Stomach smooth muscle (tissue), 2 donors: ENCODE data around the gene SERPINB10.

Experiments used
- H3K27ac ChIP-seq: one replicate; pipeline ENCODE4 v1.7.0; 2013; ENCODE audit warnings: mild to moderate bottlenecking, low read length, inconsistent platforms
- H3K27me3 ChIP-seq, 2 donors: one replicate each; pipeline ENCODE4 v1.7.0; 2013; ENCODE audit warnings: low read length in 2 of 2; ENCODE audit not compliant: insufficient read depth in 2 of 2, control insufficient read depth in 1 of 2
- H3K36me3 ChIP-seq, 2 donors: one replicate each; pipeline ENCODE4 v1.7.0; 2013; ENCODE audit warnings: low read length in 2 of 2; ENCODE audit not compliant: control insufficient read depth in 2 of 2, insufficient read depth in 2 of 2
- H3K4me1 ChIP-seq: one replicate; pipeline ENCODE4 v1.7.0; 2013; ENCODE audit warnings: low read length; ENCODE audit not compliant: control insufficient read depth, insufficient read depth
- H3K4me3 ChIP-seq, 2 donors: one replicate each; pipeline ENCODE4 v1.7.0; 2013; ENCODE audit warnings: low read length in 2 of 2
- H3K9ac ChIP-seq, 2 donors: one replicate each; pipeline ENCODE4 v1.7.0; 2013; ENCODE audit warnings: low read length in 2 of 2, mild to moderate bottlenecking in 1 of 2
- H3K9me3 ChIP-seq, 2 donors: one replicate each; pipeline ENCODE4 v1.7.0; 2013; ENCODE audit warnings: low read length in 2 of 2; ENCODE audit not compliant: control insufficient read depth in 2 of 2
- donor health status: healthy.
- donor health status: Pancreatic carcinoma.

Gene SERPINB10

DNA sequence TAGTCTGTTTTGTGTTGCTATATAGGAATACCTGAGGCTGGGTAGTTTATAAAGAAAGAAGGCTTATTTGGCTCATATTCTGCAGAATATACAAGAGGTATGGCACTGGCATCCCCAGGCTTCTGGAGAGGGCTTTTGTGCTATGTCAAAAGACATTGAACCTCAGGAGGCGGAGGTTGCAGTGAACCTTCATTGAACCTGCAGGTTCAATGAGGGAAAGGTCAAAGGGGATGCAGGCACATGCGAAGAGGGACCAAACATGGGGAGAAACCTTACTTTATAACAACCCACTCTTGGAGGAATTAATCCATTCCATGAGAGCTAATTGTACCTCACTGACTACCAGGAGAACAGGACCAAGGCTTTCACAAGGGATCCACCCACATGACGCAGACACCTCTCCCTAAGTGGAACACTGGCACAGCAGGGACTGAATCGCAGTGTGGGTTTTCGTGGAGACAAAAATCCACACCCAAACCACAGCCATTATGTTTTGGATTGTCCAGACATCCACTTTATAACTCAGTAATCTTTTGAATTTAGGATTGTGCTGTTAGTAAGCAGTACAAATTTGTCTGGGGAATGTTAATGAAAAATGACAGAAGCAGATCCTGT, 58.1 kb downstream of the SERPINB10 start:
- Histone ChIP-seq H3K27ac (no peak overlapping the region), H3K4me3 (no peak overlapping the region), H3K36me3 (no peaks in the 10 kb centered on the region), H3K9ac (no peak overlapping the region), H3K4me1 (peaks cover 4% of the 10 kb centered on the region), H3K27me3 (no peaks in the 10 kb centered on the region), H3K9me3 (no peaks in the 10 kb centered on the region)

DNA sequence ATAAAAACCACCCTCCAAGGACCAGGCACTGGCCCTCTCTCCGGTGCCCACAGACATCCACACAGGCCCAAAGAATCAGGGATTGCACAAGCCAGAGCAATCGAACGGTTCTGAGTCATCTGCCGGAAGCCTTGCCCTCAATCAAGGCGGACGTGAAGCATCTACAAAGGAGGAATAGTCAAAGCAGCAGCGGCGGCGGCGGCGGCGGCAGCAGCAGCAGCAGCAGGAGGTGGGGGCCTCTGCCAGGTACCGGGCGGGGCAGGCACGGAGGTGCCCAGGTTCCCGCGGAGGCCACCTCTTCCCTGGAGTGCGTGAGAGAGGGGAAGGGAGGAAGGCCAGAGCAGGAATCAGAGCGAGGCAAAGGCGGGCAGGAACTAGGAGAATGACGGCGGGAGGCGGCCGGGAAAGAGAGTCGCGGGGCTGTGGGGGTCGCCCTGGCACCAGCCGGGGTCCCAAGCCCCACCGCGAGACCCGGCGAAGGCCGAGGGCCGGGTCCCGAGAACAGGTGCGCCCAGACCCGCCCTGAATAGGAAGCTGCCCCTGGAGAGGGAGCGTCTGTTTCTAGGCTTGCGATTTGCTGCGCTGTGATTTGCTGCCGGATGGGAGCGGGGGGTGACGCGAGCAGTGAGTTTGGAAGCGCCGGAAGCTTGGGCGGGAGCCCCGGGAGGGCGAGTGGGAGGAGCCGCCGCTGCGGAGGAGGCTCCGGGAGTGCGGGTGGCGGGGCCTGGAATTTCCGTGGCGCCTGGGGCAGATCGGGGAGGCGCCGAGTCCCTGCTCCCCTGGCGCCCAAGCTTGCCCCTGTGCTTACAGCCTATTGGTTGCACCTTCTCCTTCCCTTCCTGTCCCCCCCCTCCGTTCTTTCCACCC, 62.4 kb downstream of the SERPINB10 start, which contains the start of gene SERPINB8:
Gene SERPINB8, plus strand, starts transcription at position 140 of the 867 bp plus-strand sequence. CDS start 8,228 bp downstream, outside the sequence.
- Histone ChIP-seq H3K27me3 (no peaks in the 10 kb centered on the region), H3K27ac (peak within 1 kb of the TSS; percentile 97), H3K9ac (peak within 1 kb of the TSS; percentile 84 to 94)

DNA sequence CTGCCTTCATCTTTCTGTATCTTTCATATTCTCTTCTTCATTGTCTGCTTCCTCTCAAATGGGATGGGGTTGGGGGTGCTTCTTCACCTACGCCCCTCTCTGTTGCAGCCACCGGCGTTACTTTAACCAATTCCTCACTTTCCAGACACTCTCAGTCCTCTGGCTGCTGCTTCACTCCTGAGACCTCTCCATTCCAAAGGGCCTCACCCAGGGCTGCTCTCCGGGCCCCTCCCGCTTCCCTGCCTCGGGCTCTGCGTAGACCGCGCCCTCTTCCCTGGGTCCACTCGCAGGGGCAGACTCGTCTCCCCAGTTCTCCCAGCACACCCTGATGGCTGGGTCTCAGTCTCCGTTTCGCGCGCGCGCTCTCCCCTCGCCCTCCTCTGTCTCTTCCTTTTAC, 63.0 kb downstream of the SERPINB10 start:
- peak overlapping the region; percentile 97 for H3K27ac ChIP-seq
- H3K9me3 ChIP-seq = no peaks in the 10 kb centered on the region
- peaks cover 6% of the 10 kb centered on the region for H3K4me1 ChIP-seq
- H3K4me3 ChIP-seq = peak overlapping the region; percentile 72 to 88
- H3K36me3 ChIP-seq = no peaks in the 10 kb centered on the region
- H3K27me3 ChIP-seq = no peaks in the 10 kb centered on the region
- H3K9ac ChIP-seq = peak overlapping the region; percentile 84 to 94

More for the DNA sequence above, 62.4 kb downstream of the SERPINB10 start, which contains the start of gene SERPINB8:
- H3K4me1 ChIP-seq = peaks cover 6% of the 10 kb centered on the region
- no peaks in the 10 kb centered on the region for H3K9me3 ChIP-seq
- no peaks in the 10 kb centered on the region for H3K36me3 ChIP-seq
- peak within 1 kb of the TSS; percentile 72 to 88 for H3K4me3 ChIP-seq

DNA sequence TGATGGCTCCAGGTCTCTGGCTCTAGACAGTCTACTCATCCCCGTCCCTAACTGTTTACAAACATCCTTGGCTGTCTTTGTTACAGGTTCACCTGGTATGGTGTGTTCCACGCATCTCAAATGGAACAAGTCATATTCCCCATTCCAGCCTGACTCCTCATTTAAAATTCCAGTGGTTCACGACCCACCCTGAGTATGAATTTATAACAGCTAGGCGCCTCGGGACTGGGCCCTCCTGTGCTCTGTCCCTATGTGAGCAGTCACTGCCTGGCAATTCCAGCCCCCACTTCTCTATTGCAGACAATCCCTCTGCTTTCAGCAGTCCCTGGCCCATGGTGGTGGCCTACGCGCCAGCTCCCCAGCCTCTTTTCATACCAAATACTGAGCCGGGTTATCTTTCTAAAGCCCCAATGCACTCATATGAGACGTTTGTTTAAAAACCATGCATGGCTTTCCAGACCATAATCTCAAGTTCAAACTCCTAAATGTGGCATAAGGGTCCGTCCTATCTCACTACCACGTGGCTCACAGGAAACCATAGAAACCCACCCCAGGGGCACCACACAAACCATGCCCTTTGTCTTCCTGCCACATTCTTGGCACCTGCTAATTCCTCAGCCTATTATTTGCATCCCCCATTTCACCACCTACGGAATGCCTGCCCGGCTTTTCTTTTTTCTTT, 63.7 kb downstream of the SERPINB10 start:
- H3K4me1 ChIP-seq = peaks cover 6% of the 10 kb centered on the region
- H3K9me3 ChIP-seq = no peaks in the 10 kb centered on the region
- H3K9ac ChIP-seq = peak overlapping the region; percentile 84 to 94
- peak overlapping the region in 1 of 2 donors; percentile 88 for H3K4me3 ChIP-seq
- H3K36me3 ChIP-seq = no peaks in the 10 kb centered on the region
- no peaks in the 10 kb centered on the region for H3K27me3 ChIP-seq
- peak overlapping the region; percentile 97 for H3K27ac ChIP-seq

DNA sequence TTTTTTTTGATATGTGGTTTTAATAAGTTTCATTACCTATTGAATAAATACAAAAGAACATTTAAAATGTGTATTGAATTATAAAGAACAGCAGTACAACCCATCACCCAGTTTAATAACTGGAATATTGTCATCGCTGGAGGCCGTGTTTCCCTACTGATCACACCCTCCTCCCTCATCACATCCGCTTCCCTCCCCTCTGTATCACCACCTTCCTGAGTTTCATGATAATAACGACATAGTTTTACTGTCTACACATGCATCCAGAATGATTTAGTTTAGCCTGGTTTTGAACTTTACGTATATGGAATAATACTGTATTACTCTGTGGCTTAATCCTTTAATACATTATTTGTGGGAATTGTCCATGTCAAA, 64.2 kb downstream of the SERPINB10 start:
- no peak overlapping the region for H3K9ac ChIP-seq
- no peaks in the 10 kb centered on the region for H3K9me3 ChIP-seq
- H3K27me3 ChIP-seq = no peaks in the 10 kb centered on the region
- H3K36me3 ChIP-seq = no peaks in the 10 kb centered on the region
- no peak overlapping the region for H3K4me3 ChIP-seq
- no peak overlapping the region for H3K27ac ChIP-seq
- peaks cover 6% of the 10 kb centered on the region for H3K4me1 ChIP-seq

DNA sequence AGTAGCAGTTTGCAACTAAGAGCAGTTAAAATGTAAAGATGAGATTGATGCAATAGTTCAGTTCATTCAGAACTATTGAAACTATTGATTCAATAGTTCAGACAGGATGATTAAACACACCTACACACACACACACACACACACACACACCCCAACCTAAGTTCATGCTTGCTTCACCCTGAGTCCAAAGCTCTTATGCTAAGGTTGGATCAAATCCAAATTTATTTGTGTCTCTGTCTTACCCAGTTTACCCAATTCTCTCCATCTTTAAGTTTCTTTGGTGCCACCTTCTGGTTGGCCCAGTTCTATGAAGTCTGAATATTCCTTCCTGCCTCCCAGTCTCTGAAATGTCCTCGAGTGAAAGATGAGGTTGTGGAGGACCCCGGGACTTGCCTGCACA, 67.2 kb downstream of the SERPINB10 start:
- peaks cover 8% of the 10 kb centered on the region for H3K4me1 ChIP-seq
- no peaks in the 10 kb centered on the region for H3K27me3 ChIP-seq
- no peaks in the 10 kb centered on the region for H3K36me3 ChIP-seq
- H3K27ac ChIP-seq = no peak overlapping the region
- no peaks in the 10 kb centered on the region for H3K9me3 ChIP-seq
- no peak overlapping the region for H3K4me3 ChIP-seq
- no peak overlapping the region for H3K9ac ChIP-seq

DNA sequence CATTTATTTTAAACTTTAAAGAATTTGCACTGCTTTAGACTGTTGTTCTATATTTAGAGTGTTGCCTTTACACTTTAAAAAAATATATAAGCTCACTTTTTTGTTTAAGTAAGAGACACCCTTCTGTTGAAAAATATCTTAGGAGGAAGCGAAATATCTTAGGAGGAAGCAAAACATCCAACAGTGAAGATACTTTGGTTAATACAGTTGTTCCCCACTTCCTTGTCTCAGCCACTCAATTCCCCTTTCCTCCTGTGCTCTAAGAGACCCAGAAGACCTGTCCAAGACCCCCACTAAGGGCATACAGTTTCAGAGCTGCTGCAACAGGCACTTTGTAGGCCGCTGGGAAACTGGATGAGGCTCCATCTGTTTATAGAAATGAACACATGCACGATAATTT, 67.9 kb downstream of the SERPINB10 start:
- Histone ChIP-seq H3K4me1 (peaks cover 10% of the 10 kb centered on the region), H3K9me3 (no peaks in the 10 kb centered on the region)

DNA sequence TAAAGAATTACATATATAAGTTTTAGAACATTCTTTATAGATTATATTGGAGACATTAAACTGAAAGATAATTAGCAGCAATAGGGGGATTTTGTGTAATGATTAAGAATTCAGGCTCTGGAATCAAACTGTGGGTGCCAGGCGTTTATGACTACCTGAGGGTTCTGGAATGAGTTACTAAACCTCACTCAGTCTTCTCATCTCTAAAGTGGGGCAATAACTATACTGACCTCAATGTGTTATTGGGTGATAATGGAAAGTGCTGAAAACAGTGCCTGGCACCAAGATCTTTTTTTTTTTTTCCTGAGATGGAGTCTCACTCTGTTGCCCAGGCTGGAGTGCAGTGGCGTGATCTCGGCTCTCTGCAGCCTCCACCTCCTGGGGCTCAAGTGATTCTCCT, 69.3 kb downstream of the SERPINB10 start:
- H3K27ac ChIP-seq = no peak overlapping the region
- no peak overlapping the region for H3K4me3 ChIP-seq
- H3K9me3 ChIP-seq = no peaks in the 10 kb centered on the region
- H3K9ac ChIP-seq = no peak overlapping the region
- H3K4me1 ChIP-seq = peaks cover 5% of the 10 kb centered on the region
- H3K27me3 ChIP-seq = no peaks in the 10 kb centered on the region
- H3K36me3 ChIP-seq = peaks cover 0 to 2% of the 10 kb centered on the region in 2 donors

More for the DNA sequence above, 67.9 kb downstream of the SERPINB10 start:
- Histone ChIP-seq H3K36me3 (no peaks in the 10 kb centered on the region), H3K27me3 (no peaks in the 10 kb centered on the region), H3K4me3 (no peak overlapping the region), H3K27ac (no peak overlapping the region), H3K9ac (no peak overlapping the region)

DNA sequence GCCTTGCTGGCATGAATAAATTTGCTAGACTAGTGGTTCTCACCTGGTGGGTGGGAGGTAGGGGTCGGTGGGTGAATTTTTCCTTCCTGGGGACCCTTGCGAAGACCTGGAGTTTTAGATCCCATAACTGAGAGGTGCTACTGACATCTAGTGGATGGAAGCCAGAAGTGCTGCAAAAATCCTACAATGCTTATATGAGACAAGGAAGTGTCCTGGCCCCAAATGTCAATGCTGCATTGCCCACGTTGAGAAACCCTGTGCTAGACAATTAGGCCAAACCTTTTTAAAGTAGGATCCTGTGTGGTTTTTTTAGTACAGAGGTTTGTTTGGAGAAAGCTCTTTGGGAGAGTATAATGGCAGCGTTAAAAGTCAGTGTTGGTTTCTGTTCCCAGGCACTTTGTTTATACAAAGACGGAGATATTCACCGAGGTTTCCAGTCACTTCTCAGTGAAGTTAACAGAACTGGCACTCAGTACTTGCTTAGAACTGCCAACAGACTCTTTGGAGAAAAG, 71.7 kb downstream of the SERPINB10 start:
- Histone ChIP-seq H3K36me3 (peaks cover 4 to 9% of the 10 kb centered on the region in 2 donors), H3K27ac (peak overlapping the region; percentile 58), H3K27me3 (no peaks in the 10 kb centered on the region), H3K9me3 (no peaks in the 10 kb centered on the region), H3K4me3 (peak overlapping the region; percentile 58 to 66), H3K9ac (peak overlapping the region; percentile 51 to 69), H3K4me1 (peaks cover 5% of the 10 kb centered on the region)

DNA sequence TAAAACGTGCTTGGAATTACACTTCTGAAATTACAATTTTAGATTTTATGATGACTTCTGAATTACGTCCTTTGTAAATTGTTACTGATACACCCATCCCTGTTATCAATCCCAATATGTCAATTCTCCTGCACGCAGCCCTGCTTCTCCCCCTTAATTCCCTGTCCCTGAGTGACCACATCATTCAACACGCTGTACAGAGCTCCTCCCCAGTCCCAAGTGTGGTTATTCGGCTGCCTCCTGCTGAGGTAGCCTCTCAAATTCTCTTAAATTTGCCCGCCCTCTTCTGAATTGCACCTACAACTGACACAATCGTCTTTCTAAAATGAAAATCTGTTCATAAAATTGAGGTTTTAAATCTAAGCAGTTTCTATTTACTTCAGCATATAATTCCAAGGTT, 72.3 kb downstream of the SERPINB10 start:
- Histone ChIP-seq H3K4me1 (peaks cover 5% of the 10 kb centered on the region), H3K27ac (peak overlapping the region; percentile 58), H3K9ac (peak overlapping the region; percentile 51 to 69), H3K27me3 (no peaks in the 10 kb centered on the region), H3K9me3 (no peaks in the 10 kb centered on the region), H3K4me3 (peak overlapping the region; percentile 58 to 66), H3K36me3 (peaks cover 4 to 9% of the 10 kb centered on the region in 2 donors)
